ENCODE measurements around the gene KNCN.

GRCh38 chr1:46517010-46517600 lies 34.3 kb downstream of the KNCN start:
- TF ChIP-seq, protein P1, sequence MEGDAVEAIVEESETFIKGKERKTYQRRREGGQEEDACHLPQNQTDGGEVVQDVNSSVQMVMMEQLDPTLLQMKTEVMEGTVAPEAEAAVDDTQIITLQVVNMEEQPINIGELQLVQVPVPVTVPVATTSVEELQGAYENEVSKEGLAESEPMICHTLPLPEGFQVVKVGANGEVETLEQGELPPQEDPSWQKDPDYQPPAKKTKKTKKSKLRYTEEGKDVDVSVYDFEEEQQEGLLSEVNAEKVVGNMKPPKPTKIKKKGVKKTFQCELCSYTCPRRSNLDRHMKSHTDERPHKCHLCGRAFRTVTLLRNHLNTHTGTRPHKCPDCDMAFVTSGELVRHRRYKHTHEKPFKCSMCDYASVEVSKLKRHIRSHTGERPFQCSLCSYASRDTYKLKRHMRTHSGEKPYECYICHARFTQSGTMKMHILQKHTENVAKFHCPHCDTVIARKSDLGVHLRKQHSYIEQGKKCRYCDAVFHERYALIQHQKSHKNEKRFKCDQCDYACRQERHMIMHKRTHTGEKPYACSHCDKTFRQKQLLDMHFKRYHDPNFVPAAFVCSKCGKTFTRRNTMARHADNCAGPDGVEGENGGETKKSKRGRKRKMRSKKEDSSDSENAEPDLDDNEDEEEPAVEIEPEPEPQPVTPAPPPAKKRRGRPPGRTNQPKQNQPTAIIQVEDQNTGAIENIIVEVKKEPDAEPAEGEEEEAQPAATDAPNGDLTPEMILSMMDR (IDR thresholded peaks at IDR 0.05): no peak
- TF ChIP-seq EZH2 (IDR thresholded peaks at IDR 0.05; ENCODE audit: borderline replicate concordance, insufficient read depth, low read depth, low read length, poor library complexity, severe bottlenecking): no peak
